Osteocyte (in vitro differentiated cells): ENCODE data around the gene ATG101. TPM values are rescaled to one million over a fixed set of nuclear protein-coding genes. Genes with fewer than 3 reads are reported as not detected.
A peak's percentile ranks its signal among the peaks of the same experiment; 100 is the strongest.

Experiments
- DNase-seq: peaks from one replicate; pipeline ENCODE4 v3.0.0; 2021; ENCODE audit warnings: mixed read lengths; ENCODE audit not compliant: unreplicated experiment; ENCODE audit errors: extremely low spot score
- H3K27ac Mint-ChIP-seq: one replicate; pipeline ENCODE4 v1.8.0; 2021; ENCODE audit warnings: mild to moderate bottlenecking, mixed read lengths; ENCODE audit not compliant: unreplicated experiment
- H3K27me3 Mint-ChIP-seq: one replicate; pipeline ENCODE4 v1.8.0; 2021; ENCODE audit warnings: mixed read lengths; ENCODE audit not compliant: unreplicated experiment
- H3K36me3 Mint-ChIP-seq: one replicate; pipeline ENCODE4 v1.8.0; 2021; ENCODE audit warnings: mixed read lengths; ENCODE audit not compliant: unreplicated experiment
- H3K4me1 Mint-ChIP-seq: one replicate; pipeline ENCODE4 v1.8.0; 2021; ENCODE audit warnings: mixed read lengths; ENCODE audit not compliant: unreplicated experiment
- H3K4me3 Mint-ChIP-seq: one replicate; pipeline ENCODE4 v1.8.0; 2021; ENCODE audit warnings: mild to moderate bottlenecking, moderate library complexity, mixed read lengths; ENCODE audit not compliant: unreplicated experiment
- H3K9me3 Mint-ChIP-seq: one replicate; pipeline ENCODE4 v1.8.0; 2021; ENCODE audit warnings: mixed read lengths; ENCODE audit not compliant: unreplicated experiment
- total RNA-seq: library from RNA; stranded (reverse); gene quantifications from 2 replicates; pipeline ENCODE4 v1.2.1, GENCODE V29; 2021
- TF ChIP-seq, protein P1 (sequence below): fragments of 200-600 bp; sonication (generic); IDR thresholded peaks from 2 replicates; pipeline ENCODE4 v1.5.0; 2021; ENCODE audit warnings: antibody characterized with exemption, mild to moderate bottlenecking, moderate library complexity

ATG101 gene
- total RNA-seq, 1 donor from 2014 or later: 41.7 TPM

DNA sequence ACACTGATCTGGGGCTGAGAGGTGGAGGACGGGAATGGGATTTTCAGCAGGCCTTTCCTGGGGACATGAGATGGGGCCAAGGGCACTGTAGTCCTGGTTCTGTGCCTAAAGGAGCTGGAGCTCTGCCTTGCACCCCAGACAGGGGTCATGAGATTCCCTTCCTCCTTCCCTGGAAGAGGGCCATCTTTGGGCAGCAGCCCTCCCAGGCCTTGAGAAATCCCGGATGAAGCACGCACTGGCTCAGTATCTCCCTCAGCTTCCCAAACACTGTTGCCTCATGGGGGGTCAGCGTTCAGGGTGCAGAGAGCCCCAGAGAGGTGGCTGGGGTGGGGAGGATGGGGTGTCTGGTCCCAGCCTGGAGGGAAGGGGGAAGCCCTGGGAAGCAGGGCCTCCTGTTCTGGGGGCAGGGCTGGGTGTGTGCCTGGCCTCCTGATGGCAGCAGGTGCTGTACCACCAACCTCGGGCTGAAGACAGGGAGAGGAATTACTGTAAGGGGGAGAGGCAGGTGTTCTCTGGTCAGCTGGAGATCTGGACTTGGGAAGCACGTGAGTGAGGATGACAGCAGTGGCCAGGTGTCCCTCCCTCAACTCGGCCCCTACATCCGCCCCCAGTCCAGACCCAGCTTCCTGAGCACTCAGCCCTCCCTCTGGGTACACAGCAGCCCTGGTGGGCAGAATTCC lies 26.9 kb upstream of the ATG101 start:
- DNase-seq: no peak
- Mint-ChIP-seq H3K27ac (no peak overlapping the region), H3K4me3 (no peak overlapping the region), H3K27me3 (no peaks in the 10 kb centered on the region), H3K9me3 (no peaks in the 10 kb centered on the region), H3K4me1 (peaks cover 17% of the 10 kb centered on the region), H3K36me3 (no peaks in the 10 kb centered on the region)
- TF ChIP-seq, protein P1, sequence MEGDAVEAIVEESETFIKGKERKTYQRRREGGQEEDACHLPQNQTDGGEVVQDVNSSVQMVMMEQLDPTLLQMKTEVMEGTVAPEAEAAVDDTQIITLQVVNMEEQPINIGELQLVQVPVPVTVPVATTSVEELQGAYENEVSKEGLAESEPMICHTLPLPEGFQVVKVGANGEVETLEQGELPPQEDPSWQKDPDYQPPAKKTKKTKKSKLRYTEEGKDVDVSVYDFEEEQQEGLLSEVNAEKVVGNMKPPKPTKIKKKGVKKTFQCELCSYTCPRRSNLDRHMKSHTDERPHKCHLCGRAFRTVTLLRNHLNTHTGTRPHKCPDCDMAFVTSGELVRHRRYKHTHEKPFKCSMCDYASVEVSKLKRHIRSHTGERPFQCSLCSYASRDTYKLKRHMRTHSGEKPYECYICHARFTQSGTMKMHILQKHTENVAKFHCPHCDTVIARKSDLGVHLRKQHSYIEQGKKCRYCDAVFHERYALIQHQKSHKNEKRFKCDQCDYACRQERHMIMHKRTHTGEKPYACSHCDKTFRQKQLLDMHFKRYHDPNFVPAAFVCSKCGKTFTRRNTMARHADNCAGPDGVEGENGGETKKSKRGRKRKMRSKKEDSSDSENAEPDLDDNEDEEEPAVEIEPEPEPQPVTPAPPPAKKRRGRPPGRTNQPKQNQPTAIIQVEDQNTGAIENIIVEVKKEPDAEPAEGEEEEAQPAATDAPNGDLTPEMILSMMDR: no peak

GRCh38 chr12:52043386-52044212 lies 26.2 kb upstream of the ATG101 start:
- Mint-ChIP-seq H3K9me3 (no peaks in the 10 kb centered on the region), H3K4me1 (peaks cover 14% of the 10 kb centered on the region), H3K27ac (no peak overlapping the region), H3K36me3 (no peaks in the 10 kb centered on the region), H3K4me3 (no peak overlapping the region), H3K27me3 (no peaks in the 10 kb centered on the region)
- TF ChIP-seq, protein P1: no peak
- no peak for DNase-seq

GRCh38 chr12:52044292-52044983 lies 25.3 kb upstream of the ATG101 start:
- H3K27ac Mint-ChIP-seq: no peak overlapping the region
- no peak overlapping the region for H3K4me3 Mint-ChIP-seq
- no peak for DNase-seq
- no peaks in the 10 kb centered on the region for H3K9me3 Mint-ChIP-seq
- no peaks in the 10 kb centered on the region for H3K27me3 Mint-ChIP-seq
- TF ChIP-seq, protein P1: no peak
- H3K4me1 Mint-ChIP-seq: peaks cover 18% of the 10 kb centered on the region
- H3K36me3 Mint-ChIP-seq: no peaks in the 10 kb centered on the region

GRCh38 chr12:52045794-52046199 lies 24.0 kb upstream of the ATG101 start:
- H3K36me3 Mint-ChIP-seq: no peaks in the 10 kb centered on the region
- no peaks in the 10 kb centered on the region for H3K27me3 Mint-ChIP-seq
- H3K27ac Mint-ChIP-seq: peak overlapping the region; percentile 47
- peaks cover 32% of the 10 kb centered on the region for H3K4me1 Mint-ChIP-seq
- H3K4me3 Mint-ChIP-seq: no peak overlapping the region
- TF ChIP-seq, protein P1: no peak
- no peaks in the 10 kb centered on the region for H3K9me3 Mint-ChIP-seq
- no peak for DNase-seq

DNA sequence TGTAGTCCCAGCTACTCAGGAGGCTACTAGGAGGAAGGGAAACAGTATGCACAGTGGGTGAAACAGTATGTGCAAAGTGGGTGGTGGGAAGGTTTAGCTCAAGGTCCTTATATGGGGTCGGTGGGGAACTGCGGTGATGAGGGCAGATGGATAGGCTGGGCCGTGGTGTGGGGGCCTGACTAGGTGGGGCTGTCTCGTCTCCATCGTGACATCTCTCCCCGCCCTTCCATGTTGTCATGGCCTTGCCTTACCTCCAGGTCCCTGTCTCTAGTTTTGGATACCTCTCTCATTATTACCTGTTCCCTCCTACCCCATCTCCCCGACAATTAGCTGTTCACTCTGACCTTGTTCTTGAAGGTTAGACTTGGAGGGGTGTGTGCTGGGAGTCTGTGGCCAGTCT lies 22.9 kb upstream of the ATG101 start:
- TF ChIP-seq, protein P1: no peak
- Mint-ChIP-seq H3K4me1 (peaks cover 39% of the 10 kb centered on the region), H3K36me3 (no peaks in the 10 kb centered on the region), H3K27me3 (no peaks in the 10 kb centered on the region), H3K9me3 (no peaks in the 10 kb centered on the region), H3K27ac (no peak overlapping the region), H3K4me3 (no peak overlapping the region)
- no peak for DNase-seq
